HG02884 (cell line): ENCODE measurements around the gene STIMATE.

Experiments
- ATAC-seq: cut with Tn5 transposase; IDR thresholded peaks from one replicate; pipeline ENCODE4 v1.9.1; 2021; ENCODE audit warnings: mild to moderate bottlenecking, moderate library complexity; ENCODE audit not compliant: unreplicated experiment

Gene STIMATE

GRCh38 chr3:52843108-52843865 lies 54.1 kb downstream of the STIMATE start:
- ATAC-seq: no peak

GRCh38 chr3:52842424-52842823 lies 54.9 kb downstream of the STIMATE start:
- ATAC-seq: no peak

GRCh38 chr3:52841981-52842340 lies 55.4 kb downstream of the STIMATE start:
- ATAC-seq: no peak

GRCh38 chr3:52841211-52841980 lies 56.0 kb downstream of the STIMATE start:
- no peak for ATAC-seq

- ATAC-seq: no peak
Measured at GRCh38 chr3:52839892-52840545, 57.3 kb downstream of the STIMATE start.

GRCh38 chr3:52839268-52839575 lies 58.1 kb downstream of the STIMATE start:
- ATAC-seq: no peak

- ATAC-seq: no peak
Measured at GRCh38 chr3:52838561-52839267, 58.6 kb downstream of the STIMATE start.

- no peak for ATAC-seq
Measured at GRCh38 chr3:52836986-52837385, 60.4 kb downstream of the STIMATE start.

- ATAC-seq: no peak
Measured at GRCh38 chr3:52836471-52836845, 60.9 kb downstream of the STIMATE start.

- ATAC-seq: no peak
Measured at GRCh38 chr3:52835766-52836470, 61.4 kb downstream of the STIMATE start.

GRCh38 chr3:52834871-52835501 lies 62.4 kb downstream of the STIMATE start, which contains the start of gene MUSTN1:
TSS of gene MUSTN1 (minus strand) at chr3:52835019. CDS start at chr3:52834948, 71 bp downstream.
- no peak for ATAC-seq

GRCh38 chr3:52833202-52833601 lies 64.1 kb downstream of the STIMATE start:
- no peak for ATAC-seq

GRCh38 chr3:52831500-52832301 lies 65.6 kb downstream of the STIMATE start:
- no peak for ATAC-seq

- ATAC-seq: no peak
Measured at GRCh38 chr3:52830535-52831258, 66.7 kb downstream of the STIMATE start, which contains the start of gene ITIH4. TSS of gene ITIH4 (minus strand) at chr3:52830672. CDS start at chr3:52830642, 30 bp downstream.

GRCh38 chr3:52829906-52830463 lies 67.4 kb downstream of the STIMATE start:
- ATAC-seq: no peak

GRCh38 chr3:52829482-52829881 lies 67.9 kb downstream of the STIMATE start:
- ATAC-seq: no peak

GRCh38 chr3:52827866-52828376 lies 69.4 kb downstream of the STIMATE start:
- no peak for ATAC-seq

GRCh38 chr3:52827441-52827840 lies 69.9 kb downstream of the STIMATE start:
- no peak for ATAC-seq
